GM12865 (cell line): ENCODE results near the gene OR5B21.

Experiments used
- DNase-seq: peaks from one replicate; pipeline ENCODE4 v3.0.0; 2010; ENCODE audit warnings: low read depth
- H3K4me3 ChIP-seq: 2 replicates; pipeline ENCODE4 v1.5.1; 2011; ENCODE audit warnings: mild to moderate bottlenecking, low read depth, low read length, control low read depth
- TF ChIP-seq, protein P1 (sequence below): IDR thresholded peaks from 2 replicates; pipeline ENCODE4 v1.5.1; 2011; ENCODE audit warnings: low read length, control low read depth, low read depth, inconsistent platforms; ENCODE audit not compliant: insufficient read depth; ENCODE audit errors: missing control alignments

Gene OR5B21

DNA sequence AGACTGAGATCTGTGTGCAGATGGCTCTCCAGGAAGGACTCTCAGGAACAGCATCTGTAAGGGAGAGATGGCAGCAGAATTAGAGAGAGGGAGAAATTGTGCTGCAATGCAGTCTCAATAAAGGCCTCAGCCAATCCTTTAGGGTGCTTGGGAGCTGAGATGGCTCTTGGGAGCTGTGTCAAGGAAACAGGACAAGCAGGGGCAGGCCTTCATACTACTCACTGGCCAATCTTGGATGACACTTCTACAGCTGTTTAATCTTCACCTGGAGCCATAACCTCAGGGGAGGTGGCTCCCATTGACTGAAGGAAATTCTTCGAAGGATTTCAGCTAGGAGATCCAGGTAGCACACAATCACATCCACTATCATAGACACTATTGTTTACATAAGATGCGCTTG is 10.0 kb downstream of the OR5B21 start:
- DNase-seq: no peak
- TF ChIP-seq, protein P1, sequence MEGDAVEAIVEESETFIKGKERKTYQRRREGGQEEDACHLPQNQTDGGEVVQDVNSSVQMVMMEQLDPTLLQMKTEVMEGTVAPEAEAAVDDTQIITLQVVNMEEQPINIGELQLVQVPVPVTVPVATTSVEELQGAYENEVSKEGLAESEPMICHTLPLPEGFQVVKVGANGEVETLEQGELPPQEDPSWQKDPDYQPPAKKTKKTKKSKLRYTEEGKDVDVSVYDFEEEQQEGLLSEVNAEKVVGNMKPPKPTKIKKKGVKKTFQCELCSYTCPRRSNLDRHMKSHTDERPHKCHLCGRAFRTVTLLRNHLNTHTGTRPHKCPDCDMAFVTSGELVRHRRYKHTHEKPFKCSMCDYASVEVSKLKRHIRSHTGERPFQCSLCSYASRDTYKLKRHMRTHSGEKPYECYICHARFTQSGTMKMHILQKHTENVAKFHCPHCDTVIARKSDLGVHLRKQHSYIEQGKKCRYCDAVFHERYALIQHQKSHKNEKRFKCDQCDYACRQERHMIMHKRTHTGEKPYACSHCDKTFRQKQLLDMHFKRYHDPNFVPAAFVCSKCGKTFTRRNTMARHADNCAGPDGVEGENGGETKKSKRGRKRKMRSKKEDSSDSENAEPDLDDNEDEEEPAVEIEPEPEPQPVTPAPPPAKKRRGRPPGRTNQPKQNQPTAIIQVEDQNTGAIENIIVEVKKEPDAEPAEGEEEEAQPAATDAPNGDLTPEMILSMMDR: no peak
- H3K4me3 ChIP-seq: no peak overlapping the region

DNA sequence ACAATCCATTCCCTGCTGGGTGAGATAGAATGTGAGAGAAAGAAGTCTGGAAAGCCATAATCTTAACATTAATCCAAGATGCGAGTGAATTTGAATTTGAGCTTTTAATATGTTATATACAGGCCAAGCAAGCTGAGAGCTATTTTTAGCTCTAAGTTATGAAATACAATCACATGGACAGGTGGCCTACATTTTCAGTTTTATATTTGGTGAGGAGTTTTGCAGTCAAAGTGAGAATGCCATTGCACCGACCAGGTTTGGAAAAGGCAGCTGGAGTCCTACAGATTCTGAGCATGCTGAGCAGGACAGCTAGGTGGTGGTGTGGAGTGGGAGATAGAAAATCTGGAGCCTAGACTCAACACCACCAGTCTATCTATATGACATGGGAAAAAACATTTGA is 12.0 kb downstream of the OR5B21 start:
- TF ChIP-seq, protein P1: no peak

DNA sequence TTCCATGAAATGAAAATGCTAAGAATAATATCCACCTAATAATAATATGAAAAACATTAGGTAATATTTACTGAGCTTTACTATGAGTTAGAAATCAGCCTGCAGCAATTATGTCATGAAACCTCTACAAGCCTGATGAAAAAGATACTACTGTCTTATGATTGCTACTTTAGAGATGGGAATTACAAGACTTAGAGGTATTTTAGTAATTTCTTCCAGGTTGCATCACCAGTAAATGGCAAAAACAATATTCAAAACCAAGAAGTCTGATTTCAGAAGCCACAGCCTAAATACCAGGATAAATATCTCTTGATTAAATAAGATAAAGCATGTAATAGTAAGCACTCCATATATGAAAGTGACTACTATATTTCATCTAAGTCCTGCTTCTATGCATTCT is 13.8 kb downstream of the OR5B21 start:
- H3K4me3 ChIP-seq: no peak overlapping the region
- TF ChIP-seq, protein P1: no peak
- DNase-seq: no peak

More for the DNA sequence above, 12.0 kb downstream of the OR5B21 start:
- H3K4me3 ChIP-seq: no peak overlapping the region
- DNase-seq: peak; percentile 18

DNA sequence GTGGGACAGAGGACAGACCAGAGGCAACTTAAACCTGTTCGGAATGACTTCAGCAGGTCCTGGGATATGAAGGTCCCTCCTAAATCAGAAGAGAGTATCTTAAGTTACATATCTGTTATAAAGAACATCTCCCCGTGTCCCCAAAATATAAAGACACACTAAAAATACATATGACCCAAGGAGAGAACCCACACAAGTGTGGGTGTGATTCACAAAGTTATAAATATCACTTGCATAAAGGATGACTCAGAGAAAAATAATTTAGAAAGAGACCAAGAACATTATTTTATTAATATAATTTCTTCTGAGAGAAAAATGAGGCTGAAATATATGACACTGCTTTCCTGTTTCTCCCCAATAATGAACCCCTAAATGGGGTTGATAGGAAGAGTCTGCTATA is 14.2 kb downstream of the OR5B21 start:
- TF ChIP-seq, protein P1: no peak
- H3K4me3 ChIP-seq: no peak overlapping the region
- no peak for DNase-seq

DNA sequence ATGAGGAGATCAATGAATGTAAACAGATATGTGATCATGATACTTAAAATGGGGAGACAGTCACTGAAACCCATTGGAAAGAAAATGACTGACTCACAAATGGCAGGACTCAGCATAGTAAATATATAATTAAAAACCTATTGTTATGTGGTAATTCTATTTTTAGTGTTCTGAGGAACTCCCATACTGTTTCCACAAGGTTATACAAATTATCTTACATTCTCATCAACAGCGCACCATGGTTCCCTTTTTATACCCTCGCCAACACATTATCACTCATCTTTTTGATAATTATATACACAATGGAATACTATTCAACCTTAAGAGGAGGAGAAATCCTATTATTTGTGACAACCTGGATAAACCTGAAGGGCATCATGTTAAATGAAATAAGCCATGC is 17.1 kb downstream of the OR5B21 start:
- TF ChIP-seq, protein P1: no peak
- no peak for DNase-seq

DNA sequence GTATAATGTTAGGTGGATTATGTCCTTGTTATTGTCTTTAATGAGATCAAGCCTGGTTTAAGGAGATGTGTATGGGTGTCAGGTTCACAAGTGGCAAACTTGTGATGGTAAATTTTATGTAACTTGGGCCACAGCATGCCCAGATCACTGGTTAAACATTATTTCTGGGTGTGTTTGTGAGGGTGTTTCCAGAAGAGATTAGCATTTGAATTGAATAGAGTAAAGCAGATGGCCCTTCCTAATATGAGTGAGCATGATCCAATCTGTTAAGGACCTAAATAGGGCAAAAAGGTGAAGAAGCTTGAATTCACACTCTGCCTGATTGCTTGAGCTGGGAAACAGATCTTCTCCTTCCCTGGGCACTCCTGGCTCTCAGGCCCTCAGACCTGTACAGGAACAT is 20.7 kb downstream of the OR5B21 start:
- DNase-seq: no peak
- no peak overlapping the region for H3K4me3 ChIP-seq
- TF ChIP-seq, protein P1: no peak

More for the DNA sequence above, 17.1 kb downstream of the OR5B21 start:
- no peak overlapping the region for H3K4me3 ChIP-seq

DNA sequence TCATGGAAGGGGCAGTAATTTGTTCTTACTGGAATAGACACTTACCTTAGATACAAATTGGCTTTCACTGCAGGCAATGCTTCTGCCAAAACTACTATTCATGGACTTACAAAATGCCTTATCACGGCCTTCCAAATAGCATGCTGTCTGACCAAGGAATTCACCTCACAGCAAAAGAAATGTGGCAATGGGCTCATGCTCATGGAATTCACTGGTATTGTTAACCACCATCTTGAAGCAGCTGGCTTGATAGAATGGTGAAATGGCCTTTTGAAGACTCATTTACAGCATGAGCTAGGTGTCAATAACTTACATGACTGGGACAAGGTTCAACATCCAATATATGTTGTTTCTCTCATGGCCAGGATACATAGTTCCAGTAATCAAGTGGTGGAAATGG is 21.9 kb downstream of the OR5B21 start:
- TF ChIP-seq, protein P1: no peak
- H3K4me3 ChIP-seq: no peak overlapping the region
- DNase-seq: no peak
